NCI-H345 treated with DMSO at 0.1 percent for 48 hours (cell line): Measurements from ENCODE around the gene TMEM63B.
"Not testable (repeated sequence)": the region's sequence is repeated elsewhere in the genome, so short reads cannot be mapped to it uniquely, and the experiment has no call there.

Experiments
- DNase-seq: peaks from one replicate; lab custom pipeline; 2025; ENCODE audit not compliant: unreplicated experiment; lab: John Stamatoyannopoulos, UW

The TMEM63B gene

GRCh38 chr6:44189257-44189656, 61.9 kb downstream of the TMEM63B start:
- no peak for DNase-seq

GRCh38 chr6:44190715-44191114, 63.4 kb downstream of the TMEM63B start:
- no peak for DNase-seq

GRCh38 chr6:44192428-44193041, 65.2 kb downstream of the TMEM63B start:
- DNase-seq: no peak

- no peak for DNase-seq
Observed at GRCh38 chr6:44193307-44193910, 66.1 kb downstream of the TMEM63B start.

GRCh38 chr6:44194326-44194725, 67.0 kb downstream of the TMEM63B start:
- no peak for DNase-seq

GRCh38 chr6:44196351-44196750, 69.0 kb downstream of the TMEM63B start:
- DNase-seq: not testable (repeated sequence)

- no peak for DNase-seq
Observed at GRCh38 chr6:44198684-44199083, 71.3 kb downstream of the TMEM63B start.

- DNase-seq: no peak
Observed at GRCh38 chr6:44199883-44200282, 72.5 kb downstream of the TMEM63B start.

GRCh38 chr6:44201200-44201599, 73.8 kb downstream of the TMEM63B start:
- DNase-seq: no peak

GRCh38 chr6:44201638-44202303, 74.4 kb downstream of the TMEM63B start:
- no peak for DNase-seq

- DNase-seq: no peak
Observed at GRCh38 chr6:44202332-44202971, 75.1 kb downstream of the TMEM63B start.

GRCh38 chr6:44202972-44203750, 75.8 kb downstream of the TMEM63B start:
- DNase-seq: no peak

- no peak for DNase-seq
Observed at GRCh38 chr6:44203955-44204354, 76.6 kb downstream of the TMEM63B start.
